Activated T-cell treated with anti-CD3 and anti-CD28 coated beads for 1 hour (primary cell): ENCODE results near the gene POLR3G.

Experiments
- DNase-seq: peaks from one replicate; pipeline ENCODE4 v3.0.0-alpha.2; 2020; ENCODE audit warnings: low read depth

POLR3G gene, protein sequence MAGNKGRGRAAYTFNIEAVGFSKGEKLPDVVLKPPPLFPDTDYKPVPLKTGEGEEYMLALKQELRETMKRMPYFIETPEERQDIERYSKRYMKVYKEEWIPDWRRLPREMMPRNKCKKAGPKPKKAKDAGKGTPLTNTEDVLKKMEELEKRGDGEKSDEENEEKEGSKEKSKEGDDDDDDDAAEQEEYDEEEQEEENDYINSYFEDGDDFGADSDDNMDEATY

DNA sequence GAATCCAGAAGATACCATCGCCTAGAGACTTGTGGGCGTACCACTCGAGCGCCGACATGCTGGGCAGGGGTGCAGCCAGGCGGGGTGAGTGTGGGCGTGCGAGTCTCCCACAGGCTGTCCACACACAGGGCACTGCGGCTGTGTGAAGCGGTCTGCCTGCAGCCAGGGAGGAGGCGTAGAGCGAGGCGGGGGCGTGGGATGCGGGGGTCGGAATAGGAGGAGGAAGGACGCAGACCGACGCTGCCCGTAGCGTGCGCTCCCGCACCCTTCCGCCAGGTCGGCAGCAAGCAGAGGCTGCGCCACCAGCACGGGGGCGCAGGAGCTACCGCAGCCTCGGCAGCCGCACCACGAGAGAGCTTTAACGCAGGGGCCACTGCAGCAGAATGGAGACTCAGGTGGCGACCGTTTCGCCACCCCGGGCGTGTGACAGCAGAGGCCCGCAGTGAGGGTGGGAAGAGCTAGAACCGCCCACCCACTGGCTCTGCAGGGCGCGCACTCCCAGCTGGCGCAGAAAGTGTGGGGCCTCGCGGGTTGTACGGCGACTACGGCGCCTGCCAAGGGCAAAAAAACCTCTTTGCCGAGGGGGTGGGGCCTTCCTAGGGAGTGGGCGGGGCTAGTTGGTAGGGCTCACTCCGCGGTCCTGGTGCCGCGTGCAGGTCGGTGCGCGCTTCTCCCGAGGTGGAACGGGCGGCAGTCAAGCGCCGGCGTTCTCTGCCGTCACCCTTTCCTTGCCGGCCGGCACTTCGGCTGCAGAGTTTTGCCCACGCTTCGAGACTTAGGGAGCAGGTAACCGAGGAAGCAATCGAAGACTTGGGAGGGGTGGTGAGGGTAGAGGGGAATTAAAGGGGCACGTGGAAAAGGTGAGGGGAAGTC lies at the start of gene POLR3G, which contains the start of gene MBLAC2:
POLR3G (plus strand) TSS at position 630 of the 873 bp plus-strand sequence. CDS start 10,704 bp downstream, outside the sequence.
MBLAC2 (minus strand) TSS at position 537 of the 873 bp plus-strand sequence; CDS start at position 58, 479 bp downstream.
- DNase-seq = peak; percentile 91

GRCh38 chr5:90434116-90434714 lies 40.4 kb upstream of the POLR3G start:
- DNase-seq = peak; percentile 33

DNA sequence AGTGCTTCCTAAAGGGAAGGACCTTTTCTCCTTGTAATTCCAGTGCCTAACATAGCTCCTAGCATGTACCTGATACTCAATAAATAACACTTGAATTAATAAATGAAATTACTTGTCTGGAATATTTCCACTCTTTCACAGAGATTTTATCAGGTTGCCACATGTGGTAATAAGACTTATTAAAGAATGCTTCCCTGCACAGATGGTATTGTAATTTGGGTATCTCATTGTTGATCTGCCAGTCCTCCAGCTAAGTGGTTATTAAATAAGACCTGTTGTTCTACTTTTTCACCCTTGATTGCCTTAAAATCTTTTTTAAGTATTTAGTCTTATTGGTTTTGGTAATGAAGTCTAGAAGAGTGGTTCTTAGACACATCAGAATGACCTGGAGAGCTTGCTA lies 37.0 kb upstream of the POLR3G start:
- DNase-seq = no peak

GRCh38 chr5:90438100-90438499 lies 36.6 kb upstream of the POLR3G start:
- DNase-seq = no peak

- DNase-seq = no peak
Measured at GRCh38 chr5:90440644-90441043, 34.0 kb upstream of the POLR3G start.

DNA sequence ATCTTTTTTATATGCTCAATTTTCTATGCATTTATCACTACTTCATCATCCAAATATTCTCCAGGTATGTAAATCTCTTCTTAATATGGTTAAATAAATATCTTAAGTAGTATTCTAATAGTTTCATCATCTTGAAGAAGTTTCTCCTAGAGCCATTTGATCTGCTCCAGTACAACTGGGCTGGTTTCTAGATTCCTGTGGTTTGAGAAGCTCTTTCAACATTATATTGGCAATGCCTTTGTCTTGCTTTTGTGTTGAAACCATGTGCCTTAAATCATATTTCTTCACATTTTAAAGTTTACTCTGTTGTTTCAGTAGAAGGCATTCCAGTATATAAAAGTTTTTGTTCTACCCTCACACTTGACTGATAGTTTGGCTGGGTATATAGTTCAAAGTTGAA lies 27.7 kb upstream of the POLR3G start:
- DNase-seq = no peak

DNA sequence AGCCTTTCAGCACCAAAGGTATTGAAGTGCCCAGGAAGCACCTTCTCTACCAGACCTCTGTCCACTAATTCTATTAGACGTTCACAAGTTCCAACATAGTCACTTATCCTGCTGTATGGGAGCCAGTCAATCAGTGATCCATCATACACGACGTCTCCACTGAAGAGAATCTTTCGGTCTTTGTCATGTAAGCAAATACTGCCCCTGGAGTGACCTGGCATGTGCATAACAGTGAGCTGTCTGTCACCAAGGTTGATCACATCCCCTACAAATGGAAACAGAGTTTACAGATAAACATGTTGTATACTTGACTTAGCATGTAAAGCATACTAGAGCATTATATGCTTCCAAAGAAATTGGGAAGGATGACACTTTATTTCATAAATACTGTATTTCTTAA lies 13.4 kb upstream of the POLR3G start:
- no peak for DNase-seq

- DNase-seq = no peak
Measured at GRCh38 chr5:90472783-90473395, 1.8 kb upstream of the POLR3G start.

DNA sequence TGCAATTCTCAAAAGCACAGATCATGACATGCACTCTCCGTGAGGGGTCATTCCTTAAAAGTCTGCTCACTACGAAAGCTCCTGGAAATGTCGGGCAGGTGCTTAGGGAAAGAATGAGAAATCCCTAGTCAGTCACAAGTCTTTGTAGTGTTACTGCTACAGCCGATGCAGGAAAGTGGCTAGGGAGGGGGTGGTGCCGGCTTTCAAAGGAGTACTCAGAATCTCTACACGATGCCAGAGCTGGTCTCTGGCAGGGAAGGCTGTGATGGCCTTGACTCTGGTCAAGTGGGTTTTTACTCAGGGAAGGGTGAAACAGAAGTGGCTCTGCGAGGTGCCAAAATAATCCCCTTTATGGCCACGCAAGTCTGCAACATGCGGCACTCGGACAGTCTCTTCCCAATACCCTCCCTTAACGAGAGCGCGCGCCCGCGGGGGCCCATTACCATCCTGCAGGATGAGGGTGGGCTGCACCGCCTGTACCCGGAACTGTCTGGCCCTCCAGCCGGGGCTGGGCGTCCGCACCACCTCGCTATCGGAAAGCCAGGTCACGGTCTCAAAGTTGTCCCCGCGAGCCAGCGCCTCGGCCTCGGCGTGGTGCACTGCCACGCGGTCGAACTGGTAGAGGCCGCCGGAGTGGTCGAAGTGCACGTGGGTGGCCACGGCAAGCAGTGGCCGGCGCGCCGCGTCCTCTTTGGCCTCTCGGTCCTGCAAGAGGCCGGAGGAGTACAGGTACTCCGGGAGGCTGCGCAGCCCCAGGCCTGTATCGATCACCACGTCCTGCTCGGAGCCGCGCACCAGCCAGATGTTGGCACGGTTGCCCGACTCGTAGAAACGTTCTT lies 1.0 kb upstream of the POLR3G start:
- DNase-seq = no peak

- DNase-seq = no peak
Measured at GRCh38 chr5:90475436-90475980, 844 bp downstream of the POLR3G start.

- DNase-seq = no peak
Measured at GRCh38 chr5:90476391-90476790, 1.7 kb downstream of the POLR3G start.

DNA sequence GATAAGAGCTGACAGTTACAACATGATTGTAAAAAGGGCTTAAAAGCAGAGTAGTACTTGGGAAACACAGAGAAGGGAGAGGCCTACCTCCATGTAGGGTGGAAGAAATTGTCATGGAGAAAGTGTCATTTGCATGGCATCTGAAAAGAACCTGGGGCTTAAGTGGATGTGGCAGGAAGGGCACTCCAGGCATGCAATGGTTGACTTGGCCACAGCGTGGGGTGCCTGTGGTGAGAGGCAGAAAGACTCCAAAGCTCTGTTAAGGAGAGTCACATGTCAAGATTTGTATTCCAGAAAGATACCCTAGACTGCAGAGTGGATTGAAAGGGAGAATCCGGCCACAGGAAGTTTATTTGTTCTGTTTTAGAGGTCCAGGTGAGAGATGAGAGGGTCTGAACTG lies 2.4 kb downstream of the POLR3G start:
- DNase-seq = no peak

- no peak for DNase-seq
Measured at GRCh38 chr5:90477621-90478215, 3.1 kb downstream of the POLR3G start.

- no peak for DNase-seq
Measured at GRCh38 chr5:90479611-90480385, 5.1 kb downstream of the POLR3G start.

GRCh38 chr5:90480699-90481098 lies 6.0 kb downstream of the POLR3G start:
- no peak for DNase-seq

DNA sequence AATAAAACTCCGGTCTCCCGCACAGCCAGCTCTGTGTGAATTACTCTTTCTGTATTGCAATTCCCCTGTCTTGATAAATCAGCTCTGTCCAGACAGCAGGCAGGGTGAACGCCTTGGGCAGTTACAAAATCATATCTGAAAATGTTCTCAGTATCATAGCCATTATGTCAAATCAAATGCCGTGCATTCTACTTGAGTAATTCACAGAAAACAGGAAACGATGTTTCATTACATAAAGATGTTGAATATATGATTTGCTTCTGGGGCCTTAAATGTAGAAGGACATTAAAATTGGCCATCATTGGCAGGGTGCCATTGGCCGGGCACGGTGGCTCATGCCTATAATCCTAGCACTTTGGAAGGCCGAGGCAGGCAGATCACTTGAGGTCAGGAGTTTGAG lies 8.5 kb downstream of the POLR3G start:
- DNase-seq = no peak

GRCh38 chr5:90484540-90484939 lies 9.9 kb downstream of the POLR3G start:
- no peak for DNase-seq

DNA sequence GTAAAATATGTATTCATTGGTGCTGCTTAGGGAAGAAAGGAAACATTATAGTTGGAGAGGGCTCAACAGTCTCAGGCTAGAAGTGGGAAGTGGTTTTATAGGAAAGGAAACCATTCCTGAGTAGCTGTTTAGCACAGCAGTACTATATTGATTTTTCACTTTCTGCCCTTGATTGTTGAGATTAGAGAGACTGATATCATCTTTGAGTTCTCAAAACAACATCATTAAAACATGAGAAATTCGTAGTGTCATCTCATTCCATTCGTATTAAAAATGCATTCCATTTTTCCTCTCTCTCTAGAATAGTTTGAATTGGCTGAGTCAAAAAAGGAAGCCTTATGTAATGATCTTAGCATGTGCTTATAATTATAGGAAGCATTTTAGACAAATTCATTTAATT lies 14.1 kb downstream of the POLR3G start:
- no peak for DNase-seq

- DNase-seq = no peak
Measured at GRCh38 chr5:90494043-90494442, 19.4 kb downstream of the POLR3G start.

GRCh38 chr5:90495146-90495545 lies 20.5 kb downstream of the POLR3G start:
- no peak for DNase-seq
